SKM-1 (cell line): ENCODE results near the gene RTN4.

ENCODE experiments used
- DNase-seq: peaks from one replicate; lab custom pipeline; 2025; ENCODE audit not compliant: unreplicated experiment; lab: John Stamatoyannopoulos, UW

RTN4 gene

GRCh38 chr2:54955358-54956110, 94.7 kb downstream of the RTN4 start:
- no peak for DNase-seq

- DNase-seq, result no peak
Observed at GRCh38 chr2:54954705-54955357, 95.4 kb downstream of the RTN4 start.

- no peak for DNase-seq
Observed at GRCh38 chr2:54954158-54954557, 96.1 kb downstream of the RTN4 start.

GRCh38 chr2:54952978-54953456, 97.2 kb downstream of the RTN4 start:
- DNase-seq, result no peak

- DNase-seq, result no peak
Observed at GRCh38 chr2:54952425-54952824, 97.8 kb downstream of the RTN4 start.

- DNase-seq, result no peak
Observed at GRCh38 chr2:54950811-54951210, 99.4 kb downstream of the RTN4 start.

GRCh38 chr2:54949431-54949830, 100.8 kb downstream of the RTN4 start:
- no peak for DNase-seq

- no peak for DNase-seq
Observed at GRCh38 chr2:54948120-54948519, 102.1 kb downstream of the RTN4 start.

- no peak for DNase-seq
Observed at GRCh38 chr2:54947646-54948045, 102.6 kb downstream of the RTN4 start.

- no peak for DNase-seq
Observed at GRCh38 chr2:54947136-54947535, 103.1 kb downstream of the RTN4 start.

- DNase-seq, result no peak
Observed at GRCh38 chr2:54946220-54946805, 103.9 kb downstream of the RTN4 start.

- no peak for DNase-seq
Observed at GRCh38 chr2:54945391-54946219, 104.6 kb downstream of the RTN4 start.

- DNase-seq, result no peak
Observed at GRCh38 chr2:54944724-54945326, 105.4 kb downstream of the RTN4 start.

- no peak for DNase-seq
Observed at GRCh38 chr2:54942373-54942772, 107.9 kb downstream of the RTN4 start.

GRCh38 chr2:54941248-54941984, 108.8 kb downstream of the RTN4 start:
- DNase-seq, result no peak

- no peak for DNase-seq
Observed at GRCh38 chr2:54940723-54941122, 109.5 kb downstream of the RTN4 start.

GRCh38 chr2:54939446-54940118, 110.7 kb downstream of the RTN4 start:
- DNase-seq, result no peak

GRCh38 chr2:54936766-54937165, 113.5 kb downstream of the RTN4 start:
- DNase-seq, result no peak

- DNase-seq, result no peak
Observed at GRCh38 chr2:54935389-54935788, 114.9 kb downstream of the RTN4 start.

GRCh38 chr2:54931473-54931872, 118.8 kb downstream of the RTN4 start:
- DNase-seq, result no peak
